GM18499 (cell line): ENCODE results near the gene UBE2E2.
"Not testable (repeated sequence)": the region's sequence is repeated elsewhere in the genome, so short reads cannot be mapped to it uniquely, and the experiment has no call there.

ENCODE experiments used
- ATAC-seq: cut with Tn5 transposase; IDR thresholded peaks from one replicate; pipeline ENCODE4 v1.9.1; 2021; ENCODE audit warnings: moderate number of reproducible peaks; ENCODE audit not compliant: insufficient read depth, unreplicated experiment

The UBE2E2 gene

GRCh38 chr3:23319366-23320312 is 116.5 kb downstream of the UBE2E2 start:
- ATAC-seq: no peak

DNA sequence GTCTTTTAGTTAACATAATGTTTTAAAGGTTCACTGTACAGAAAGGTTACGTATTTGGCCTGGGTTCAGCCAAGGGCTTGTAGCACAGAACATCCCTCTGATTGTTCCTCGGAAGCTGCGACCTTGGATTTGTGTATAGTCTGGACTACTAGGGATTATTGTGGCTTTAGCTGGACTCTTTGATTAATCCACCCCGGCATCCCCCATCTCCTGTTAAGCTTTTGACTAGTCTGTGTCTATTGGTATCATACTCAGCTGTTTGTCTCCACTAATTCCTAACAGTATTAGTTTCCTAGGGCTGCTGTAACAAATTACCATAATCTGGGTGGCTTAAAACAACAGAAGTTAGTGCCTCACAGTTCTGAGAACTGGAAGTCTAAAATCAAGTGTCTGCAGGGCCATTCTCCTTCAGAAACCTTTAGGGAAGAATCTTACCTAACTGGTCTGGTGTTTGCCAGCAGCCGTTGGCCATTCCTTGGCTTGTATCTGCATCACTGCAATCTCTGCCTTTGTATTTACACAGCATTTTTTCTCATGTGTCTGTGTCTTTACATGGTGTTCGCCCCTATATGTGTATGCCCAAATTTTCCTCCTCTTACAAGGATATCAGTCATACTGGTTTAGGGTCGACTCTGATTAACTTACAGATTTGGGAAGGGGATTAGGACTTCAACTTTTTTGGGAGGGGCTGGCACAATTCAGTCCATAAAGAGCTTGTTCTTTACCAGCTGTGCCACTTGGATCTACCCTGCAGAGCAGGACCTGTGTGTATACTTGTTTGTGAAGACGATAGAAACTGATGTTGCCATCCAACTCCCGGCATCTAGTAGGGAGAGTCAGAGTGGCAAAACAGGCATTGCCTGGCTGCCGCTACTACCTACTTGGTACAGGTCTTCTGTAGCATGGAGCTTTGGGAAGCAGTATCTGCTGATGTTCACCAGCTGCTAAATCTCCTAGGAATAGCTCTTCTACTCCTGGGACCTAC is 117.8 kb downstream of the UBE2E2 start:
- no peak for ATAC-seq

GRCh38 chr3:23324745-23325144 is 121.6 kb downstream of the UBE2E2 start:
- ATAC-seq: peak; percentile 38

DNA sequence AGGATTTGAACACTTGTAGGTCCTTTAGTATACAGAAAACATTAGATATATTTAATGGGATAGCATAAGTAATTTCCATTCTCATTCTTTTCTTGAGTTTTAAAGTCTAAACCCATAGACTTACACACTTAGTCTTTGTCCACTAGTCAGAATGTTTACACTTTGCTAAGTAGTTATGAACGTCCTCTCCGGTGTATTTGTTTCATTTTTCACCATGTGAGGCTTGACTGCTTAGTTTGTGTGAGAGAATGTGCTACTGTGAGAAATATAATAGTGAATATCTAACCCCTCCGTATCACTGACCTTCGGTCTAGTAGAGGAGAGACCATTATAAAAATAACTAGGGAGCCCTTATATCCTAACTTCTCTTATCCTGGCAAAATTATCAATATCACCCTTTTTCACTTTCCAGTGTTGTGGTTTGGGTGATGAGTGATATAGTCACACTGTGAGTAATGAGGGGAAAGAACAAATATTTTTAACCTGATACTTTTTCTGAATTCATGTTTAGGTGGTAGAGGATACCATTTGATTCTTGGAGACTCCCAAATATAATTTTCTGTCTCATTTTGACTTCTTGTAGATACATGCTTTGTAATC is 122.4 kb downstream of the UBE2E2 start:
- ATAC-seq: peak; percentile 47

GRCh38 chr3:23329471-23330105 is 126.5 kb downstream of the UBE2E2 start:
- ATAC-seq: no peak

GRCh38 chr3:23330568-23330967 is 127.4 kb downstream of the UBE2E2 start:
- ATAC-seq: no peak

DNA sequence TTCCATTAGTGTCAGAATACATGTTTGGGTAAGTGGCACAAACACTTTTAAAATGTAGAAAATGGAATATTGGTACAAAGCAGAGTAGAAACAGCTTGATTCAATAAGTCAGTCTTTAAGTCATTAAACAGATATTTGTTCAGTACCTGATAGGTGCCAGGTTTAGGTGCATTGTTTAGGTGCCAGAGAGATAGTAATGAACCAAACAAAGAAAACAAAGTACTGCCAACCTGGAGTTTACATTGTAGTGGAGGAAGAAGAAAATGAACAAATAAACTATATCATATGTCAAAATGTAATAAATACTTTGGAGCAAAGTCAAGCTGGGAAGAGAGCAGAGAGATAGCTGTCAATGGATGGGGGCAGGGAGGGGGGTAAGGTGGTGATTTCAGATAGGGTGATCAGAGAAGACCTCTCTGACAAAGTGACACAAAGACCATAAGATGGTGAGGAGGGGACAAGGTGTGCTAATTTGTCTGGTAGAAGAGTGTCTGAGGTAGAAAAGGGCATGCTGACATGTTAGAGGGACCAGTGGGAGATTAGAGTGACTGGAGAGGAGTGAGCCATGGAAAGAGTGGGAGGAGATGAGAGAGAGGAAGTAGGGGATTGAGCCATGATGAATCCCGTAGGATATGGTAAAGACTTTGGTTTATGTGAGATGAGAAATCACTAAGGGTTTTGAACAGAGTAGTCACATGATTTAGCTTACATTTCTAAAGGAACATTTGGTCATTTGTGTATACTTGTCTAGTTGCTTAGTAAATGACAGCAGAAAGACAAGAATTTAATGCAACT is 128.2 kb downstream of the UBE2E2 start:
- no peak for ATAC-seq

DNA sequence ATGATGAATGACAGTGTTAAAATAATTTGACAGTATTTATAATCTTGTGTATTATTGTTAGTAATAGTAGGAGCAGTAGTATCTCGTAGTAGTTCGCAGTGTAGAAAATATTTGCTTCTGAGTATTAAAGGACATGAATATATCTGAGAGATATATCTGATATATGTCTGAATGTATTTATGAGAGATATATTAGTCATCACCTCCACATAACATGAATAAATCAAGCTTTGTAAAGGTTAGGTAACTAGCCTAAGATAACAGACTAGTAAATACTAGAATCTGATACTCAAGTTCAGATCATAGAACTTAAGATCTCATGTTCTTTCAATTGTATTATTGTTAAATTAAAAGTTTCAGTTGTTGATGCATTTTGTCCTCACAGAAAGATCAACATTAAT is 130.5 kb downstream of the UBE2E2 start:
- no peak for ATAC-seq

DNA sequence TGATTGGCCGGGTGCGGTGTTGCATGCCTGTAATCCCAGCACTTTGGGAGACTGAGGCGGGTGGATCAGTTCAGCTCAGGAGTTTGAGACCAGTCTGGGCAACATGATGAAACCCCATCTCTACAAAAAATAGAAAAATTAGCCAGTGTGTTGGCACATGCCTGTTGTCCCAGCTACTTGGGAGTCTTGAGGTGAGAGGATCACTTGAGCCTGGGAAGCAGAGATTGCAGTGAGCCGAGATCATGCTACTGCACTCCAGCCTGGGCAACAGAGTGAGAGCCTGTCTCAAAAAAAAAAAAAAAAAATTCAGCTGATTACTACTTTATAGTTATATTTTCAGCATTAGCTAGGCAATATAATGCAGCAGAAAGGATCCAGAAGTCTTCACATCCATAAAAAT is 133.7 kb downstream of the UBE2E2 start:
- ATAC-seq: not testable (repeated sequence)

GRCh38 chr3:23341147-23341838 is 138.2 kb downstream of the UBE2E2 start:
- peak; percentile 64 for ATAC-seq

- no peak for ATAC-seq
Observed at GRCh38 chr3:23342343-23342742, 139.2 kb downstream of the UBE2E2 start.

DNA sequence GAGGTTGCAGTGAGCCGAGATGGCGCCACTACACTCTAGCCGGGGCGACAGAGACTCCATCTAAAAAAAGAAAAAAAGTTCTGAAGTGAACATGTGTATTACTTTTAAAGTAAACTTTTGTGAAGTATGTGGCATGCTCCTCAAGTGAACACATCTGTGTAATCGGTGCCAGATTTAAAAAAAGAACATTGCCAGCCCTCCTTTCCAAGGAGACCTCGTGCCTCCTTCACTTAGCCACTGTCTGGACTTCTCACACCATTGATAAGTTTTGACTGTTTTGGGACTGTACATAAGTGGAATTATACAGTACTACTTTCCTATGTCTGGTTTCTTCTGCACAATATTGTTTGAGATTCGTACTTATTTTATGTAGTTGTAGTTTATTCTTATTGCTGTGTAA is 140.4 kb downstream of the UBE2E2 start:
- no peak for ATAC-seq

DNA sequence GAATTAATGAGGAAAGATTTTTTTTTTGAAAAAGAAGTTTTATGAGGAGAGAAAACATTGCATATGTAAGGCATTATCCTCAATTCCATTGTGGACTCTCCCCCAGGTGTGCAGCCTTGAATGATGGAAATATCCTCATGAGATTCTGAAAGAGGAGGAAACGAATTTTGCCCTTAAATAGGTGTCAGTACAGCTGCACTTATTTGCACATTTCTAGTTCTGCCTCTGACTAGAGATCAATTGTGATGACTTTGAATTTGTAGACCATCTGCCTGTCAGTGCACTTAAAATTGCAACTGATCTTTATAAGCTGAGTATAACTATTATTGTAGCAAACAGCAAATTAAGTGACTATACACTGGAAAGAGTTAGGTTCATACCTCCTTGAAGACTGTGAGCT is 141.8 kb downstream of the UBE2E2 start:
- no peak for ATAC-seq

DNA sequence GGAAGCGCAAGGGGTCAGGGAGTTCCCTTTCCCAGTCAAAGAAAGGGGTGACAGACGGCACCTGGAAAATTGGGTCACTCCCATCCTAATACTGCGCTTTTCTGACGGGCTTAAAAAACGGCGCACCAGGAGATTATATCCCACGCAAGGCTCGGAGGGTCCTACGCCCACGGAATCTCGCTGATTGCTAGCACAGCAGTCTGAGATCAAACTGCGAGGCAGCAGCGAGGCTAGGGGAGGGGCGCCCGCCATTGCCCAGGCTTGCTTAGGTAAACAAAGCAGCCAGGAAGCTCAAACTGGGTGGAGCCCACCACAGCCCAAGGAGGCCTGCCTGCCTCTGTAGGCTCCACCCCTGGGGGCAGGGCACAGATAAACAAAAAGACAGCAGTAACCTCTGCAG is 146.3 kb downstream of the UBE2E2 start:
- not testable (repeated sequence) for ATAC-seq

DNA sequence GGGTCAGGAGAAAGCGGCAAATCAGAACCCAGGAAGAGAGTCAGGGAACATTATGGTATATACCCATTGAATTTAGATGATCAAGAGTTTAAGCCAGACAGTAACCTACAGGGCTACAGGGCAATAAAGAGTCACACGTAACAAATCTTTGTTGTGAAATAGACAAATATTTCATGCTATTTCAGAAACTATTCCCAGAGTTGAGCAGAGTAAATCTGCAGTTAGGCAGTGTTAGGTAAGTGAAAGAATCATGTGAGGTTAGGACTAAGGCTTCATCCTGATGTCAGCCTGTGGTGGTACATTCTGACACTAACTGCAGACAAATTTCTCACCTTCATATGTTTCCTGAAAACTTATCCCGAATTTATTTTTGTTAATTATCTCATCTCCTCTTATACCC is 153.0 kb downstream of the UBE2E2 start:
- ATAC-seq: no peak

- no peak for ATAC-seq
Observed at GRCh38 chr3:23356923-23357322, 153.8 kb downstream of the UBE2E2 start.

GRCh38 chr3:23359116-23359515 is 156.0 kb downstream of the UBE2E2 start:
- no peak for ATAC-seq

DNA sequence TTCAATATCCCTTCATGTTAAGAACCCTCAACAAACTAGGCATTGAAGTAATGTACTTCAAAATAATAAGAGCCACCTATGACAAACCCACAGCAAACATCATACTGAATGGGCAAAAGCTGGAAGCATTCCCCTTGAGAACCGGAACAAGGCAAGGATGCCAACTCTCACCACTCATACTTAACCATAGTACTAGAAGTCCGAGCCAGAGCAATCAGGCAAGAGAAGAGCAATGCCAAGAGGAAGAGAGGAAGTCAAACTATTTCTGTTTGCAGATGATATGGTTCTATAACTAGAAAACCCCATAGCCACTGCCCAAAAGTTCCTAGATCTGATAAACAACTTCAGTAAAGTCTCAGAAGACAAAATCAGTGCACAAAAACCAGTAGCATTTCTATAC is 161.9 kb downstream of the UBE2E2 start:
- no peak for ATAC-seq

- no peak for ATAC-seq
Observed at GRCh38 chr3:23368731-23369130, 165.6 kb downstream of the UBE2E2 start.
